HepG2 (cell line): ENCODE data around the gene FGGY. TPM values are rescaled to one million over a fixed set of nuclear protein-coding genes. Genes with fewer than 3 reads are reported as not detected.

ENCODE experiments used
- ATAC-seq: fragments of 200-7000 bp; cut with Tn5 transposase; 3 replicates; pipeline ENCODE4 v1.9.1; 2020; ENCODE audit warnings: mild to moderate bottlenecking, moderate library complexity
- BruUV-seq: library from RNA; stranded (reverse); fragments of 400-500 nt; replicated peaks from 2 replicates; lab custom pipeline; 2021; lab: Mats Ljungman, UMichigan
- CTCF ChIA-PET: fragments of 300-600 bp; formaldehyde crosslinking; extraction: SDS; loops from one replicate; lab custom pipeline; 2021; ENCODE audit warnings: low total read pairs, inconsistent platforms, low intra/inter-chr PET ratio; lab: Yijun Ruan, JAX
- POLR2A ChIA-PET: fragments of 350-600 bp; sonication (Branson Sonifier 250); formaldehyde crosslinking; loops from one replicate; lab custom pipeline; 2020; ENCODE audit warnings: antibody characterized with exemption, inconsistent platforms; lab: Yijun Ruan, JAX
- DNase-seq: peaks from one replicate; pipeline ENCODE4 v3.0.0-alpha.2; 2015; ENCODE audit warnings: low spot score
- FAIRE-seq: peaks from 3 replicates; lab custom pipeline; 2011; peaks lifted over from hg19 to GRCh38; lab: Jason Lieb, UNC
- H2AFZ ChIP-seq: one replicate; pipeline ENCODE4 v1.6.1; 2011; ENCODE audit warnings: low read length, inconsistent platforms
- H3K27ac ChIP-seq: fragments of 300-600 bp; 3 replicates; pipeline ENCODE4 v1.8.0; 2011; ENCODE audit warnings: mixed run types, mild to moderate bottlenecking, mixed read lengths, low read length, inconsistent platforms; ENCODE audit not compliant: insufficient read depth; ENCODE audit errors: extremely low read length
- H3K27me3 ChIP-seq, 2 experiments: fragments of 200-600 bp in 1 of 2; 2 replicates in 1 of 2; 3 replicates in 1 of 2; pipeline versions ENCODE4 v1.6.0 to v1.8.0; 2011; ENCODE audit warnings: low read length in 2 of 2, mild to moderate bottlenecking in 2 of 2, moderate library complexity in 2 of 2, inconsistent platforms in 1 of 2; ENCODE audit not compliant: insufficient read depth in 2 of 2, control insufficient read depth in 1 of 2
- H3K36me3 ChIP-seq, 2 experiments: fragments of 200-600 bp in 1 of 2; replicated peaks in 1 of 2; 2 replicates in 1 of 2; 3 replicates in 1 of 2; pipeline versions ENCODE4 v1.5.1 to v1.8.0; 2011; ENCODE audit warnings: low read length in 2 of 2, inconsistent platforms in 1 of 2; ENCODE audit not compliant: insufficient read depth in 2 of 2, control insufficient read depth in 1 of 2
- H3K4me1 ChIP-seq: 2 replicates; pipeline ENCODE4 v1.5.1; 2012; ENCODE audit warnings: low read length, inconsistent platforms; ENCODE audit not compliant: insufficient read depth
- H3K4me2 ChIP-seq: 2 replicates; pipeline ENCODE4 v1.6.0; 2011; ENCODE audit warnings: low read depth, low read length, inconsistent platforms
- H3K4me3 ChIP-seq, 3 experiments: fragments of 200-600 bp in 1 of 3; sonication (generic), shearing (Covaris generic) in 1 of 3; replicated peaks in 1 of 3; 2 replicates each; pipeline ENCODE4 v1.5.1; 2011 to 2016; ENCODE audit warnings: low read length in 3 of 3, inconsistent platforms in 2 of 3, low read depth in 2 of 3, mild to moderate bottlenecking in 2 of 3, control low read depth in 1 of 3, mixed read lengths in 1 of 3; ENCODE audit not compliant: insufficient read depth in 1 of 3
- H3K79me2 ChIP-seq: one replicate; pipeline ENCODE4 v1.6.1; 2011; ENCODE audit warnings: low read length, inconsistent platforms; ENCODE audit not compliant: insufficient read depth
- H3K9ac ChIP-seq: 2 replicates; pipeline ENCODE4 v1.6.0; 2011; ENCODE audit warnings: mild to moderate bottlenecking, low read depth, low read length, inconsistent platforms; ENCODE audit not compliant: insufficient read depth
- H3K9me3 ChIP-seq: 2 replicates; pipeline ENCODE4 v1.5.1; 2012; ENCODE audit warnings: mild to moderate bottlenecking, low read length
- H4K20me1 ChIP-seq: 2 replicates; pipeline ENCODE4 v1.6.0; 2011; ENCODE audit warnings: inconsistent platforms, mild to moderate bottlenecking, low read length, moderate library complexity; ENCODE audit not compliant: insufficient read depth
- ADNP ChIP-seq: sonication (generic); formaldehyde crosslinking; IDR thresholded peaks from 2 replicates; pipeline ENCODE4 v1.4.0; 2020; ENCODE audit warnings: missing genetic modification reagents
- BHLHE40 ChIP-seq: IDR thresholded peaks from 2 replicates; pipeline ENCODE4 v1.6.1; 2011; ENCODE audit warnings: low read length, improper control_type of control experiment
- GATA4 ChIP-seq: sonication (generic); IDR thresholded peaks from 2 replicates; pipeline ENCODE4 v1.6.1; 2016; ENCODE audit warnings: antibody characterized with exemption, low read depth, borderline replicate concordance
- IRX3 ChIP-seq: sonication (generic); formaldehyde crosslinking; IDR thresholded peaks from 2 replicates; pipeline ENCODE4 v1.8.1; 2023; ENCODE audit warnings: mild to moderate bottlenecking, low read depth, missing genetic modification reagents, borderline replicate concordance
- PHF5A ChIP-seq: IDR thresholded peaks from one replicate; pipeline ENCODE4 v1.6.1; 2018; ENCODE audit warnings: low read depth, missing genetic modification reagents; ENCODE audit not compliant: unreplicated experiment
- SOX5 ChIP-seq: IDR thresholded peaks from 2 replicates; pipeline ENCODE4 v1.6.1; 2016; ENCODE audit warnings: borderline replicate concordance
- ZKSCAN8 ChIP-seq: IDR thresholded peaks from 2 replicates; pipeline ENCODE4 v1.6.1; 2016; ENCODE audit warnings: borderline replicate concordance, missing genetic modification reagents, missing compliant biosample characterization
- ZNF777 ChIP-seq: sonication (generic); formaldehyde crosslinking; IDR thresholded peaks from 2 replicates; pipeline ENCODE4 v1.4.0; 2020; ENCODE audit warnings: missing genetic modification reagents
- WGBS: methylation state at CpG from one replicate; pipeline ENCODE4 v1.1.6; 2017; ENCODE audit warnings: low lambda C conversion rate; 5-methylcytosine and 5-hydroxymethylcytosine counted together
- in situ Hi-C: cut with HindIII; loops from 2 replicates; pipeline ENCODE4 v1.10.0; 2017; ENCODE audit warnings: low pct_unique_long_range_greater_than_20kb; ENCODE audit not compliant: extremely low pct_ligation_motif_present
- intact Hi-C: fragments of 100-400 bp; cut with micrococcal nuclease; formaldehyde crosslinking; loops from one replicate; pipeline ENCODE4 v1.10.0; 2022; ENCODE audit not compliant: unreplicated experiment
- polyA plus RNA-seq, 8 experiments: library from polyadenylated mRNA; depleted of rRNA in 3 of 8; stranded (reverse) in 7 of 8; unstranded in 1 of 8; fragments of >200 nt; fragmentation: Illumina TruSeq in 4 of 8; extraction: Trizol in 4 of 8; gene quantifications; 2 replicates each; pipeline versions ENCODE4 v1.2.1 to v1.2.3, GENCODE V29; 2011 to 2016; ENCODE audit warnings: low read depth in 4 of 8, missing spikeins in 1 of 8, mixed read lengths in 1 of 8; ENCODE audit not compliant: insufficient read depth in 1 of 8
- total RNA-seq, 5 experiments: library from RNA; depleted of rRNA; stranded (reverse); fragments of >200 nt; fragmentation: Illumina TruSeq; extraction: Trizol; gene quantifications; 2 replicates each; pipeline ENCODE4 v1.2.3, GENCODE V29; 2016; ENCODE audit warnings: low read depth in 1 of 5
- TF ChIP-seq, protein P1 (sequence below): IDR thresholded peaks from 2 replicates; pipeline ENCODE4 v1.6.1; 2016; ENCODE audit warnings: low read depth, control low read depth

FGGY gene
- total and polyA plus RNA-seq, 2 of the 13 experiments (the other 11 are each of a cell fraction or from before 2014, with no cell fraction given) = 15.7 to 27.5 TPM

GRCh38 chr1:59375321-59376220 is 78.7 kb downstream of the FGGY start:
- DNase-seq (no peak), FAIRE-seq (no peak), ATAC-seq (no peak)
- no TSS peak for BruUV-seq
- Histone ChIP-seq H3K27me3 (no peaks in the 10 kb centered on the region), H3K9ac (no peak overlapping the region), H3K4me2 (no peak overlapping the region), H3K36me3 (no peaks in the 10 kb centered on the region), H3K4me1 (no peaks in the 10 kb centered on the region), H3K27ac (no peak overlapping the region), H3K79me2 (no peaks in the 10 kb centered on the region), H4K20me1 (no peaks in the 10 kb centered on the region), H3K4me3 (no peak overlapping the region), H2AFZ (no peak overlapping the region), H3K9me3 (no peaks in the 10 kb centered on the region)
- in situ Hi-C loops = no loop called here
- CTCF ChIA-PET = no interaction called here
- TF ChIP-seq GATA4 (no peak), ZNF777 (no peak), ZKSCAN8 (CRISPR knock-in tag) (no peak), SOX5 (no peak), BHLHE40 (no peak), ADNP (CRISPR knock-in tag) (no peak), IRX3 (CRISPR knock-in tag) (no peak), PHF5A (no peak)
- TF ChIP-seq, protein P1, sequence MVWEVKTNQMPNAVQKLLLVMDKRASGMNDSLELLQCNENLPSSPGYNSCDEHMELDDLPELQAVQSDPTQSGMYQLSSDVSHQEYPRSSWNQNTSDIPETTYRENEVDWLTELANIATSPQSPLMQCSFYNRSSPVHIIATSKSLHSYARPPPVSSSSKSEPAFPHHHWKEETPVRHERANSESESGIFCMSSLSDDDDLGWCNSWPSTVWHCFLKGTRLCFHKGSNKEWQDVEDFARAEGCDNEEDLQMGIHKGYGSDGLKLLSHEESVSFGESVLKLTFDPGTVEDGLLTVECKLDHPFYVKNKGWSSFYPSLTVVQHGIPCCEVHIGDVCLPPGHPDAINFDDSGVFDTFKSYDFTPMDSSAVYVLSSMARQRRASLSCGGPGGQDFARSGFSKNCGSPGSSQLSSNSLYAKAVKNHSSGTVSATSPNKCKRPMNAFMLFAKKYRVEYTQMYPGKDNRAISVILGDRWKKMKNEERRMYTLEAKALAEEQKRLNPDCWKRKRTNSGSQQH (CRISPR knock-in tag) = no peak
- WGBS = 96% methylated on average over 6 of the region's 6 CpGs
- intact Hi-C loops = no loop called here
- POLR2A ChIA-PET = no interaction called here
